ENCODE data around the gene LOXL1.
"Not testable (repeated sequence)": the region's sequence is repeated elsewhere in the genome, so short reads cannot be mapped to it uniquely, and the experiment has no call there.

LOXL1 gene

DNA sequence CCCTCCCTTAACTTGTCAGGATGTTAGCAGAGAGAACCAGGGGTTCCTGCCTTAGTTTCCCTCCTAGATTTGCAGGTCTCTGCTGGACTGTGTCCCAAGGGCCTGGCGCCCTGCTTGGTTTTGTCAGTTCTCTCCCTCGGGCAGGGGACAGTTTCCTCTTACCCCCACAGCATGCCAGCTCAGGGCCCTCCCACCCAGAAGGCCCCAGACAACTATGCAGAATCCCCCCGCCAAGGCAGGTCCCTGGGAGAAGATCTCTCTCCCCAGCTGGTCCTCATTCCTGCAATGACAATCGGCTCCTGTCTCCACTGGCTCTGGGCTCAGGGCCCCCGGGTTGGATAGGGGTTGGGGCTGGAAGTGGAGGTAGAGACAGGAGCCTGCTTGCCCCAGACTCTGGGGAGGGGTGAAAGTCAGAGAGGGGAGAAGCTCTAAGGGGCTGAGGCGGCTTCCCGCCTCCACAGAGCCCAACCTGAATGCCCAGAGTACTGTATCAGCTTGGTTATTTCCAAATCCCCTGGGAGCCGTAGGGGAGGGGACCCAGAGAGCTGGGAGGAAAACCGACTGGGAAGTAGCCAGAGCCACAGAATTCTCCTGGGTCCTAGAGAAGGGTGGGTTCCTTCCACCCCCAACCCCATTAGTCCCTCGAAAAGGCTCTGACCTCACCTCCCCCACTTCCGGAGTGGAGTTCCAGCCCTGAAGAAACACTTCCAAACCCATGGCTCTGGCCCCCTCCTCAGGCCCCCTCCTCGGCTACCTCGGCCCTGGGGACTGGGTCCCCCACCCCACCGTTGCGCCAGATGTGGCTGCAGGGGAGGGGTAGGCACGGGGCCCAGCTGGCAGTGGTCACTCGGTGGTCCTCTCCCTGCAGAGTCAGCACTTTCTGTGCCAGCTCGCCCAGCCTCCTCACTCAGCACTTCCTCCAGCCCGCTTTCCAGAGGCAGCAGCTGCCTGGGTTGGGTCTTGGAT lies 3.8 kb upstream of the LOXL1 start:
- no peak for DNase-seq (ENCODE audit: low read depth)

DNA sequence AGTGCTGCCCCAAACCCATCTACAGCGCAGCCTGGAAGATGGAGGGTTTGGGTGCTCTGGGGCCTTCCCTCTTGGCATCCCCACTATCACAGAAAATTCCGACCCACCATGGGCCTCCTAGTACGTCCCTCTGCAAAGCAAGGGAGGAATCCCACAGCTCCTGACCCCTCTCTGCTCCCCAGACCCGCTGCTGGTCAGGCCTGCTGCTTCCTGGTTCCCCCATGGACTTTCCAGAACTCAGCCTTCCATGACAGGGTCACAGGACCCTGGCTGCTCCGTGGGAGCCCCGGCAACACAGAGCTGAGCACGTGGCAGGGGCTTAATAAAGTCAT lies 3.1 kb upstream of the LOXL1 start:
- DNase-seq (ENCODE audit: low read depth): no peak

DNA sequence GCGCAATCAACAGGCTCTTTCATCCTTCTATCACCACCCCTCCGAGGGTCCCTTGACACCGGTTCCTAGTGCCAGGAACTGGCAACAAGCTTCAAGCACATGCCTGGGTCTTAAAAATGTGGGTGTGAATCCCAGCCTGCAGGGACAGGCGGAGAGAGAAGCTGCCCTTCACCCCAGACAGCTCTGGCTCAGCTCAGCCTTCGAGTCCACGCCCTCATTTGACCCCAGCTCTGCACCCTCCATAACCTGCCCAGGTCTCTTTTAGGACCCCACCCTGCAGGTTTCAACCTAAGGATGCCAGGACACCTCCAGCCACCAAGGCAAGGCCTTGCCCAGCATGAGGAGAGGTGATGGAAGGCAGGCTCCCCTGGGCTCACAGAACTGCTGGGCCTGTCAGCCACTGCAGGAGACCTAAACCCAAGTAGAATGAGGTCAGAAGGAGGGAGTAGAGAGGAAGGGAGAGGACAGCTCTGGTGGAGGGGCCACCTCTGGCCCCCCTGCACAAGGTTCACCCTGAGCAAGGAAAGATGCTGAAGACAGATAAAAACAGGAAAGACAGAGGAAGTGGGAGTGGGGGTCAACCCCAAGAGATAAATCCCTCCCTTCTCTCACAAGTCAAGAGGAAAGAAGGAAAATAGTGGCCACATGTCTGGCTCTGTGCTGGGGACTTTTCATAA lies 2.6 kb upstream of the LOXL1 start:
- DNase-seq (ENCODE audit: low read depth): no peak

DNA sequence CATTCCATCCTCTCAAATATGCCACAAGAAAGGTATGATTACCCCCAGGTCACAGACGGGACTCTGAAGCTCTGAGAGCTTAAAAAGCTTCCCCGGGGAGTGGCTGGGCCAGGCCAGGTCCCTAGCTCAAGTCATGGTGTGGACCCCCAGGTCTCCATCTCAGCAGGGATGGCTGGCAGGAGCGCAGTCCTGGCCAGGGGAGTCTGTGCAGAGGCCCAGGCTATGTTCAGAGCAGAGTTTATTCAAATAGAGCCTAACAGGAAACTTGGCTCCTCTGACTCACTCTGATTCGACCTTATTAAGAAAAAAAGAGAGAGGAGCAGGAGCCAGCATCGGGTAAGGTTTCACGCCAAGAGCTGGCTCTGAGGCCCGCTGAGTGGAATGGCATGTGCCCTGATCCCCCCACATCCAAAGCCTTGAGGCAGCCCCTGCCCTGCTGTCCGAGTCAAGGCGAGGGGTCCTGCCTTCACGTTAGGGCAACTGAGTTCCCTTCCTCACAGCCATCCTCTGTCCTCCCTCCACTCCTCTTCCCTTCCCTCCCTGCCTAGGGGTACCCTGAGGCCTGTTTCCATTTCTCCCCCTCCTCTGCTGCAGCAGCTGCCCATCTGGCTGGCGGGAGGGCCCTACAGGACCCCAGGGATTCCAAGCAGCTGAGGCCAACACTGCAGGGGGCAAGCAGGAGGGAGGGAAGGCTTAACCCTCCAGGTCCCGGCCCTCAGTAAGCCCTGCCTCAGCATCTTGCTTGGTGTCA lies 1.9 kb upstream of the LOXL1 start:
- DNase-seq (ENCODE audit: low read depth): peak; percentile 90

DNA sequence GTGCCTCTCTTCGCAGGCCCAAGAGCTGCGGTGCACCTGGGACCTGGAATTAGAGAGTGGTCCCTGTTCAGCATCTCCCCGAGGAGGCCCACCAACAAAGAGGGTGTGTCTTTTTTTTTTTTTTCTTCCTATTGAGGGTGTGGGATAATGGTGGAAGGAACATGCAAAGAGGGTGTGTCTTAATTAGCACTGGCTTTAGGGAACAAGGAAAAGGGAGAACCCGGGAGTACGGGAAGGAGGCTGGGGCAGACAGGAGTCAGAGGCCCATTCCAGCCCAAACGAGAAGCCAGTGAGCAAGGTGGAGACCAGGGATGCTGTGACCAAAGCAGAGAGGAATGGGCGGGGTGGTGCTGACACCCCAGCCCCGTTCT lies 429 bp upstream of the LOXL1 start:
- no peak for DNase-seq (ENCODE audit: low read depth)

DNA sequence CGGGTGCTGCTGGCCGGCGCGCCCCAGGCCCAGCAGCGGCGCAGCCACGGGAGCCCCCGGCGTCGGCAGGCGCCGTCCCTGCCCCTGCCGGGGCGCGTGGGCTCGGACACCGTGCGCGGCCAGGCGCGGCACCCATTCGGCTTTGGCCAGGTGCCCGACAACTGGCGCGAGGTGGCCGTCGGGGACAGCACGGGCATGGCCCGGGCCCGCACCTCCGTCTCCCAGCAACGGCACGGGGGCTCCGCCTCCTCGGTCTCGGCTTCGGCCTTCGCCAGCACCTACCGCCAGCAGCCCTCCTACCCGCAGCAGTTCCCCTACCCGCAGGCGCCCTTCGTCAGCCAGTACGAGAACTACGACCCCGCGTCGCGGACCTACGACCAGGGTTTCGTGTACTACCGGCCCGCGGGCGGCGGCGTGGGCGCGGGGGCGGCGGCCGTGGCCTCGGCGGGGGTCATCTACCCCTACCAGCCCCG lies 777 bp downstream of the LOXL1 start:
- no peak for DNase-seq (ENCODE audit: low read depth)

GRCh38 chr15:73927476-73928240 lies 1.4 kb downstream of the LOXL1 start:
- DNase-seq (ENCODE audit: low read depth): no peak

DNA sequence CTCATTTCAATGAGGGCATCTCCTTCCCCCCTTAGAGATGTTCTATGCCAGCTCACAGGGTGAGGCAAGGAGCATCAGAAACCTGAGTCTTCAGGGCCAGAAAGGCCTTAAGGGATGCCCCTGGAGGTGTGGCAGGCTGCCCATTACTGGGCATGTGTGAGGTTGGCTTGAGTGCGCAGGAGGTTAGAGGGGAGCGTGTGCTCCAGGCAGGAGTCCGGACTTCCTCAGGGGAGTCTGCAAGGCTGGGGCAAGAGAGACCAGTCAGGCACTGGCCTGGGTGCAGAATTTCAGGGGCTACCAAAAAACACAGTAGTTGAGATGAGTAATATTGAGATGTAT lies 1.9 kb downstream of the LOXL1 start:
- no peak for DNase-seq (ENCODE audit: low read depth)

DNA sequence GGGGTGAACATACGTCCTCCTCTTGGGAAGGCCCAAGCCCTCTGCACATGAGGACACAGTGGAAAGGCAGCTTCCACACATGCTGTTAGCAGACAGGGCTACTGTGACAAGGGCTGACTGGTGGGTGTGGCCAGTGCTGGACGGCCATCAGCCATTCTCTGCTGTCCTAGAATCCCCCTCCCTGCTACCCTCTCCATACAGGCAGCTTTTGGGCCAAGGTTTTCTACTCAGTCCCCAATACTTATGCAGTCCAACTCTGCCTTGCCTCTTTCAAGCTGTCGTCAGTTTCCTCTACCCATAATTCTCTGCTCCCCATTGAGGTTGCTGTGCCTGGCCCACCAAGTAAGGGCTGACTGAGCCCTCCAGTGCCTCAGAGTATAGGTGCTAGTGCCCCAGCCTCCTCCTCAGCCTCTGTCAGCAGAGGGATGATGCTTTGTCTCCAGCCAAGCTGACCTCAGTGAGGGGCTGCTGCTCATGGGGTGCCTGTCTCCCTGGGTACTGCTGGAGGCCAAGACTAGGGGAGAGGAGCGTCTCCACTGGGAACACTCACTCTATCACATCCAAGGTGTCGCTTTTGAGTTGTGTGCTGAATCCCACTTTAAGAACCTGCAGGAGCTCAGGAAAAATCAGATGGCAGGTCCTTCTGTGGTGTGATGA lies 2.8 kb downstream of the LOXL1 start:
- no peak for DNase-seq (ENCODE audit: low read depth)

DNA sequence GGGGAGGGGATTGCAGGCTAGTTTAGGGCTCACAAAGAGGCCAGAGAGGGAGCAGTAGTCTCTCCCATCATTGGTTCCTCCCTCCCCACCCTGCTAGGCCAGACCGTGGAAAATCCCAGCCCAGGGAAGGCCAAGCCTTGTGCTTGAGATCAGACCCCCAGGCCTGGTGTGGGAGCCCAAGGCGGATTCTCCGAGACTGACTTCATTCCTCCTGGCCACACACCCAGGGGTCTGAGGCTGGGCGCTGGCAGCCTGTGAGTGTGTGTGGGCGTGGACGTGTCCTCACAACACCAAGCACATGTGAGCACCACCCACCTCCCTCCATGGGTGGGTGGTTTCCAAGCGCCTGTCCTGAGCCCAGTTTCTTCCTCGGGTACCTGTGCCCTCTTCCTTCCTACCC lies 4.1 kb downstream of the LOXL1 start:
- no peak for DNase-seq (ENCODE audit: low read depth)

DNA sequence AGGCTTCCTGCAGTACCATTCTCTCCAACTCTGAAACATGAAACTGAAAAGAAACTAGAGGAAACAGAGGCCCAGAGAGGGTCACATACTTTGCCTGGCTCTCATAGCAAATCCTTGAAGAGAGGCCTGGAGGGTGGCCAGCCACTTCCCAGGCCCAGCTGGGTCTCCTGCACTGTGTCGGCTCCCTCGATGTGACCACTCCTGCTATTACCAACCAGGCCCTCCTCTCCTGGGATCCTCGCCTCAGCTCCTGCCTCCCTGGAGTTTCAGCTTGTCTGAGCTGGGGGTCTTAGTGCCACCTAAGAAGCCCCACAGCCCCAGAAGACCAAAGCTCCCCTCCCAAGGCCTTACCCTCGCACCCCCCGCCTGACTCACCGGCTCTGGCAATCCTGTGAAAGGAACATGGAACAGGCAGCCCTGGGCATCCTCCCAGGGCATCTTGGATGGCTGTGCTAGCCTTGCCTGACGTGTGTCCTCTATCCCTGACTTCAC lies 4.6 kb downstream of the LOXL1 start:
- DNase-seq (ENCODE audit: low read depth): no peak

DNA sequence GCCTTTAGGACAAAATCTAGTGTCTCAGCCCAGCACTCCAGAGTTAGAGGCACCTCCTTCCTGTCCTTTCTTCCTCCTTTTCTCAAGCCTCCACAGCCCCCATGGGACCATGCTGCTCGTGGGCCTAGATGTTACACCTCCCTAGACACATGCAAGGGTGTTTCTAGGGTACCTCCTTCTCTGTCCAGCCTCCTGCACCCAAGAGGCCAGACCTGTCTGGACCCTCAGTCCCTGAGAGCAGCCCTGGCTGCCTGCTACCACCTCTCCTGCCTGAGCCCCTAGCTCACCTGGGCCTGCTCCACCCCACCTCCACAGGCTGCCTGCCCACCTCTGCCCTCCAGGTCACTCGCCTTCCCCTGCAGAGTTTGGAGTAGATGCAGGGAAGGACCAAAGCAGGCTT lies 5.2 kb downstream of the LOXL1 start:
- no peak for DNase-seq (ENCODE audit: low read depth)

- no peak for DNase-seq (ENCODE audit: low read depth)
Observed at GRCh38 chr15:73932381-73933191, 6.3 kb downstream of the LOXL1 start.

DNA sequence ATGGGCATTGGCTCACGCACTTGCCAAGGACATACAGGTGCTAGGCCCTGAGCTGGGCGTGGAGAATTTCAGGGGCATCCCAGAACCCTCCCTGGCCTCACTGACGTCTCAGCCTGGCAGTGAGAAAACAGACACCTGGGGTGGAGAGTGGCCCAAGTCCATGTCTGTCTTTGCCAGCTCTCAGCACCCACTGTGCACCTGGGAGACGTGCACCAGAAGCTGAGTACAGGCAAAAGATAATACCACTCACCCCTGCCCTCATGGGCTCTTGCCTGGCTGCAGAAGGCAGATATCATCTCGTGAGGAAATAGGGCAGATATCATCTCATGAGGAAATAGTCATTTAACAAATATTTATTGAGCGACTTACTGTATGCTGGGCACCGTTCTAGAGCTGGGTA lies 8.0 kb downstream of the LOXL1 start:
- DNase-seq (ENCODE audit: low read depth): no peak

DNA sequence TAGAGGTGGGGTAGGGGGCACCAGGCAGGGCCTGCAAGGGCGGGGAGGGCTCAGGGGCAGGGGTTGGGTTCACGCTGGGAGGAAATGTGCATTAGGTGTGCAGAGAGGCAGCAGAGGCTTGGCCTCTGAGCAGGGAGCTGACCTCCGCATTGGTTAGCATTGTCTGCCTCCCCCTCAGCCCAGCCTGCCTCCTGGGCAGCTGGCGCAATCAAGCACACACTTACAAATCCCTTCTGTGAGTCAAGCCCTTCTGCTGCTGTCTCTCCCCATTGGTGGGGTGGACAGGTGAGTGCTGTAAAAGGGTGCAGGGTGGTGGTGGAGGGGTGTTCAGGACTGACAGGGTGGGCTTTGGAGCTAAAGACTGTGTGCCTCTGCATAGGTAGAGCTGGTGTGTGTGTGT lies 9.3 kb downstream of the LOXL1 start:
- DNase-seq (ENCODE audit: low read depth): no peak

DNA sequence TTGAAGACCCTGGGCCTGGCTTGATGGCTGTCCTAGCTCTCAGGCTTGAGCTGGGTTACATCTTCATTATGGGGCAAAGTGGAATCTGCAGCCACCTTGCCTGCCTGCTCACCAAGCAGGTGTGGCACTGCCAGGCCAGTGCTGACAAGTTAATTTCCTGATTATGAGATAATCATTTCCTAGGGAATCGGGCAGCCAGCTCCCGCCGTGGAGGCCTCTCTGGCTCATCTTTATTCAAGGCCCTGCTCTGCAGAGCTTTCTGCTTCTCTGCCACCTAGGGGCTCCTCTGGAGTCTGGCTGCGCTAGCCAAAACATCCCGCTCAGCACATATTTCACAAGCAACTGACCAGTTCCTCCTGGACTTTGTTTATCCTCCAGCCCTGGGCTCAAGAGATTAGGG lies 9.9 kb downstream of the LOXL1 start:
- DNase-seq (ENCODE audit: low read depth): no peak

GRCh38 chr15:73936588-73937290 lies 10.5 kb downstream of the LOXL1 start:
- DNase-seq (ENCODE audit: low read depth): no peak

GRCh38 chr15:73937296-73937695 lies 11.0 kb downstream of the LOXL1 start:
- DNase-seq (ENCODE audit: low read depth): no peak

DNA sequence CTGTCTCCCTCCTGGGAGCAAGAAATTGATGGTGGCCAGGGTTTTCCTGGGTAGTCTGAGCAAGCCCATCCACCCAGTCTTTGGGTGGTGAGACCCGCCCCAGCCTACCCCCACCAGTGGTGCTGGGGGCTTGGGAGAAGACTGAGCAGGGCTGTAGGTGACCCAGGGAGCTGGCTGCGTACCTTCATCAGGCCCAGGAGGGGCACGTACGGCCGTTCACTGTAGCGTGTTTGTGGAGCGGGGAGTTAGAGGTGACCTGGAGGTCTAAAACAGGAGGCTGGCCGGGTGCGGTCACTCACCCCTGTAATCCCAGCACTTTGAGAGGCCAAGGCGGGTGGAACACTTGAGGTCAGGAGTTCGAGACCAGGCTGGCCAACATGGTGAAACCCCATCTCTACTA lies 11.5 kb downstream of the LOXL1 start:
- no peak for DNase-seq (ENCODE audit: low read depth)

DNA sequence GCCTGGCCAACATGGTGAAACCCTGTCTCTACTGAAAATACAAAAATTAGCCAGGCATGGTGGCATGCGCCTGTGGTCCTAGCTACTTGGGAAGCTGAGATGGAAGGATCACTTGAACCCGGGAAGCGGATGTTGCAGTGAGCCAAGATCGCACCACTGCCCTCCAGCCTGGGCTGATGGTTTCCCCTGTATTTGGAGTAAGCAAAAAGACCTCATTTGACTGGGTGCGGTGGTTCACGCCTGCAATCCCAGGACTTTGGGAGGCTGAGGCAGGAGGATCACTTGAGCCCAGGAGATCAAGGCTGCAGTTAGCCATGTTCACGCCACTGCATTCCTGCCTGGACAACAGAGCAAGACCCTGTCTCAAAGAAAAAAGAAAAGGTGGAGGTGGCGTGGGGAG lies 12.3 kb downstream of the LOXL1 start:
- not testable (repeated sequence) for DNase-seq (ENCODE audit: low read depth)

Measured in HS-27A (cell line).